ENCODE data around the gene PLEKHO2.
"Not testable (repeated sequence)": the region's sequence is repeated elsewhere in the genome, so short reads cannot be mapped to it uniquely, and the experiment has no call there.

PLEKHO2 gene, protein sequence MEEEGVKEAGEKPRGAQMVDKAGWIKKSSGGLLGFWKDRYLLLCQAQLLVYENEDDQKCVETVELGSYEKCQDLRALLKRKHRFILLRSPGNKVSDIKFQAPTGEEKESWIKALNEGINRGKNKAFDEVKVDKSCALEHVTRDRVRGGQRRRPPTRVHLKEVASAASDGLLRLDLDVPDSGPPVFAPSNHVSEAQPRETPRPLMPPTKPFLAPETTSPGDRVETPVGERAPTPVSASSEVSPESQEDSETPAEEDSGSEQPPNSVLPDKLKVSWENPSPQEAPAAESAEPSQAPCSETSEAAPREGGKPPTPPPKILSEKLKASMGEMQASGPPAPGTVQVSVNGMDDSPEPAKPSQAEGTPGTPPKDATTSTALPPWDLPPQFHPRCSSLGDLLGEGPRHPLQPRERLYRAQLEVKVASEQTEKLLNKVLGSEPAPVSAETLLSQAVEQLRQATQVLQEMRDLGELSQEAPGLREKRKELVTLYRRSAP

DNA sequence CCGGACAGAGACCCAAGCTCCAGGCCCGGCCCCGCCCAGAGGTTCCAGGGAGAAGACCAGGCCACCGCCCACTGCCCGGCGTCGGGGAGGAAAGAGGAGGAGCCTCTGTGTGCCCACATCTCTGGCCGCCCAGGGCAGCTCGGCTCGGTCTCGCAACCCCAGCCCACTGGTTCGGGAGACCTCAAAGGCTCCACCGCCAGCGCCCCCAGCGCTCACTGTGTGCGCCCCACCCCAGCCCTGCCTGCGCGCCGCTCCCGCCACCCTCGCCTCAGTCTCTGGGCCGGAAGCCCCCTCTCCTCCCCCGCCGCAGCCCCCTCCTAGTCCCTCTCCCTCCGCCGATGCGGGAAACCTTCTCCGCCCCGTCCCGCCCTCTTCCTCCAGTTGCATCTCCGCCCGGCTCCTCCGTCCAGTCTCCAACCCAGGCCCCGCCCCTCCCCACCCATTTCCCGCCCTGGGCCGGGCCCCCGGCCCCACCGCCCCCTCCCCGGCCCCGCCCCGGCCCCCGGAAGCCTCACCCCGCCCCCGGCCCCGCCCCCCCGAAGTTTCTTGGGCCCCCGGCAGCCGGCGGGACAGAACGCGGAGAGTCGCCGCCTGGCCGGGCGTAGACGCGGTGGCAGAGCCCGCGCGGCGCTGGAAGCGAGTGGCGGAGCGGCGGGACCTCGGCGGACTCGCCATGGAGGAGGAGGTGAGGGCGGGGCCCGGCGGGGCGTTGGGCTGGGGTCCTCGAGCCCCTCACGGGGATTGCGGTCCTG, at the start of gene PLEKHO2:
PLEKHO2 (plus strand) TSS at position 572 of the 752 bp plus-strand sequence; CDS start at position 674, 102 bp downstream.
- DNase-seq, result peak; percentile 97
- H3K9me3 Mint-ChIP-seq, result no peaks in the 10 kb centered on the region
- TF ChIP-seq, protein P1, sequence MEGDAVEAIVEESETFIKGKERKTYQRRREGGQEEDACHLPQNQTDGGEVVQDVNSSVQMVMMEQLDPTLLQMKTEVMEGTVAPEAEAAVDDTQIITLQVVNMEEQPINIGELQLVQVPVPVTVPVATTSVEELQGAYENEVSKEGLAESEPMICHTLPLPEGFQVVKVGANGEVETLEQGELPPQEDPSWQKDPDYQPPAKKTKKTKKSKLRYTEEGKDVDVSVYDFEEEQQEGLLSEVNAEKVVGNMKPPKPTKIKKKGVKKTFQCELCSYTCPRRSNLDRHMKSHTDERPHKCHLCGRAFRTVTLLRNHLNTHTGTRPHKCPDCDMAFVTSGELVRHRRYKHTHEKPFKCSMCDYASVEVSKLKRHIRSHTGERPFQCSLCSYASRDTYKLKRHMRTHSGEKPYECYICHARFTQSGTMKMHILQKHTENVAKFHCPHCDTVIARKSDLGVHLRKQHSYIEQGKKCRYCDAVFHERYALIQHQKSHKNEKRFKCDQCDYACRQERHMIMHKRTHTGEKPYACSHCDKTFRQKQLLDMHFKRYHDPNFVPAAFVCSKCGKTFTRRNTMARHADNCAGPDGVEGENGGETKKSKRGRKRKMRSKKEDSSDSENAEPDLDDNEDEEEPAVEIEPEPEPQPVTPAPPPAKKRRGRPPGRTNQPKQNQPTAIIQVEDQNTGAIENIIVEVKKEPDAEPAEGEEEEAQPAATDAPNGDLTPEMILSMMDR (IDR thresholded peaks at IDR 0.05), result peak; percentile 14
- peaks cover 66% of the 10 kb centered on the region for H3K4me1 Mint-ChIP-seq
- peaks cover 11% of the 10 kb centered on the region for H3K27me3 Mint-ChIP-seq (ENCODE audit: low read depth, poor library complexity)
- no peaks in the 10 kb centered on the region for H3K36me3 Mint-ChIP-seq (ENCODE audit: low read depth)
- H3K4me3 Mint-ChIP-seq, result peak within 1 kb of the TSS; percentile 99
- H3K27ac Mint-ChIP-seq, result peak within 1 kb of the TSS; percentile 83

DNA sequence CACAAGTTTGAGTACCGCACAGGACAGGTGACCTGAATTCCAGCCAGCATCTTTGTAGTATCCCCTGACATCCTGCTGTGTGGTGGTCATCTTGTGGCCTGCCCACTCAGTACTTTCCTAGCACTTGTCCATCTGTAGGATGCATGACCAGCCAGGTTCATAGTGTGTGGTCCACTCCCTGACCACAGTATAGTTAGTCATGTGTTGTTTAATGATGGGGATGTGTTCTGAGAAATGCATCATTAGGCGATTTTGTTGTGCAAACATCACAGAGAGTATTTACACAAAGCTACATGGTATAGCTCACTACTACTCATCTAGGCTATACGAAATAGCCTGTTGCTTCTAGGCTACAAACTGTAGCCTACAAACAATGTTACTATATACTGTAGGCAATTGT, 49.4 kb upstream of the PLEKHO2 start:
- Mint-ChIP-seq H3K27ac (peak overlapping the region; percentile 72), H3K4me3 (no peak overlapping the region), H3K9me3 (no peaks in the 10 kb centered on the region), H3K27me3 (ENCODE audit: low read depth, poor library complexity) (no peaks in the 10 kb centered on the region), H3K36me3 (ENCODE audit: low read depth) (no peaks in the 10 kb centered on the region), H3K4me1 (no peaks in the 10 kb centered on the region)
- TF ChIP-seq, protein P1 (IDR thresholded peaks at IDR 0.05), result no peak
- DNase-seq, result no peak

DNA sequence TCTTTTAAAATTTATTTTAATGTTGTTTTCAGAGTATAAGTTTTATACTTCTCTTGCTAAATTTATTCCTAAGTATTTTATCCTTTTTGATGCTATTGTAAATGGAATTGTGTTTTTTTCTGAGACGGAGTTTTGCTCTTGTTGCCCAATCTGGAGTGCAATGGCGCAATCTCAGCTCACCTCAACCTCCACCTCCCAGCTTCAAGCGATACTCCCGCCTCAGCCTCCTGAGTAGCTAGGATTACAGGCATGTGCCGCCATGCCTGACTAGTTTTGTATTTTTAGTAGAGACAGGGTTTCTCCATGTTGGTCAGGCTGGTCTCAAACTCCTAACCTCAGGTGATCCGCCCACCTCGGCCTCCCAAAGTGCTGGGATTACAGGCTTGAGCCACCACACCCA, 46.4 kb upstream of the PLEKHO2 start:
- H3K4me3 Mint-ChIP-seq; H3K4me1 Mint-ChIP-seq; DNase-seq; H3K27me3 Mint-ChIP-seq (ENCODE audit: low read depth, poor library complexity); H3K36me3 Mint-ChIP-seq (ENCODE audit: low read depth); H3K27ac Mint-ChIP-seq; H3K9me3 Mint-ChIP-seq: not testable (repeated sequence)

DNA sequence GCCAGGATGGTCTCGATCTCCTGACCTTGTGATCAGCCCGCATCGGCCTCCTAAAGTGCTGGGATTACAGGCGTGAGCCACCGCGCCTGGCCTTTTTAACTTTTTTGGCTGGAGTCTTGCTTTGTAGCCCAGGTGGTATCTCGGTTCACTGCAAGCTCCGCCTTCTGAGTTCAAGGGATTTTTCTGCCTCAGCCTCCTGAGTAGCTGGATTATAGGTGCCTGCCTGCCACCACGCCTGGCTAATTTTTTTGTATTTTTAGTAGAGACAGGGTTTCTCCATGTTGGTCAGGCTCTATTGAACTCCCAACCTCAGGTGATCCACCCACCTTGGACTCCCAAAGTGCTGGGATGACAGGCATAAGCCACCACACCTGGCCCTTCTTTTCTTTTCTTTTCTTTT, 45.8 kb upstream of the PLEKHO2 start:
- H3K4me1 Mint-ChIP-seq; H3K36me3 Mint-ChIP-seq (ENCODE audit: low read depth); H3K9me3 Mint-ChIP-seq; H3K27me3 Mint-ChIP-seq (ENCODE audit: low read depth, poor library complexity); H3K27ac Mint-ChIP-seq; DNase-seq; H3K4me3 Mint-ChIP-seq: not testable (repeated sequence)

DNA sequence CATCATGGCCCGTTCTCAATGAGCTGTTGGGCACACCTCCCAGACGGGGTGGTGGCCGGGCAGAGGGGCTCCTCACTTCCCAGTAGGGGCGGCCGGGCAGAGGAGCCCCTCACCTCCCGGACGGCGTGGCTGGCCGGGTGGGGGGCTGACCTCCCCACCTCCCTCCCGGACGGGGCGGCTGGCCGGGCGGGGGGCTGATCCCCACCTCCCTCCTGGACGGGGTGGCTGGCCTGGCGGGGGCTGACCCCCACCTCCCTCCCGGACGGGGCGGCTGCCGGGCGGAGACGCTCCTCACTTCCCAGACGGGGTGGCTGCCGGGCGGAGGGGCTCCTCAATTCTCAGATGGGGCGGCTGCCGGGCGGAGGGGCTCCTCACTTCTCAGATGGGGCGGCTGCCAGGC, 42.8 kb upstream of the PLEKHO2 start:
- not testable (repeated sequence) for H3K4me1 Mint-ChIP-seq

DNA sequence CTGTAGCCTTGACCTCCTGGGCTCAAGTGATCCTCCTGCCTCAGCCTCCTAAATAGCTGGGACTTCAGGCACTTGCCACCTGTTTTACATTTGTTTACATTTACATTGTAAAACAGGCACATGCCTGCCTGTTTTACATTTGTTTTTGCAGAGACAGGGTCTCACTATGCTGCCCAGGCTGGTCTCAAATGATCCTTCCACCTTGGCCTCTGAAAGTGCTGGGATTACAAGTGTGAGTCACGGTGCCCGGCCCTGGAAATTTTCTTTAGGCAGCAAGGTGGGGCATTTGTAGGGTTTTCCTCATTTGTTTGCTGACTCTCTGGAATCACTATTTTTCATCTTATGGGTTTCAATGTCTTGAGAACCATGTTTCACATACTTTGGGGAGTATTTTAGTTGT, 41.2 kb upstream of the PLEKHO2 start:
- Mint-ChIP-seq H3K4me1 (peaks cover 5% of the 10 kb centered on the region), H3K4me3 (no peak overlapping the region), H3K27ac (peak overlapping the region; percentile 10), H3K27me3 (ENCODE audit: low read depth, poor library complexity) (peaks cover 3% of the 10 kb centered on the region), H3K36me3 (ENCODE audit: low read depth) (peaks cover 6% of the 10 kb centered on the region), H3K9me3 (peaks cover 7% of the 10 kb centered on the region)
- no peak for DNase-seq
- TF ChIP-seq, protein P1 (IDR thresholded peaks at IDR 0.05), result no peak

More for the DNA sequence above, 42.8 kb upstream of the PLEKHO2 start:
- not testable (repeated sequence) for H3K27me3 Mint-ChIP-seq (ENCODE audit: low read depth, poor library complexity); H3K36me3 Mint-ChIP-seq (ENCODE audit: low read depth); DNase-seq; H3K27ac Mint-ChIP-seq; H3K4me3 Mint-ChIP-seq; H3K9me3 Mint-ChIP-seq

DNA sequence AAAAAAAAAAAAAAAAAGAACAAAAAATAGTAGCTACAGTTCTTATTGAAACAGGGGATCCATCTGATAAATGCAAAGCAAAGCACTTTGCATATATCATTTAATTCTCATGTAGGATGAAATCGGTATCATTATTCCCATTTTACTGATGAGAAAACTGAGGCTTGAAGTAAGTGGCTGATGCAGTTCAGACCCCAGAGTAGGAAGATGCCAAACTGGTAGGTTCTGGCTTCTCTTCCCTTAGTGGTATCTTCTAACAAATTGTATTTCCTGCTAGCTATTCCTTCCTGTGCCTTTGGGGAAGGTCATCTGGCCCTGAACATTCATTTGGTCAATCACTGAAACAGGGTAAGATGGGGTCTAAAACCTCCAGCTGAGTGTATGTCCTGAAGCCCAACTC, 38.2 kb upstream of the PLEKHO2 start:
- TF ChIP-seq, protein P1 (IDR thresholded peaks at IDR 0.05), result no peak
- Mint-ChIP-seq H3K9me3 (peaks cover 7% of the 10 kb centered on the region), H3K27ac (no peak overlapping the region), H3K27me3 (ENCODE audit: low read depth, poor library complexity) (peaks cover 6% of the 10 kb centered on the region), H3K36me3 (ENCODE audit: low read depth) (peaks cover 6% of the 10 kb centered on the region), H3K4me1 (peaks cover 34% of the 10 kb centered on the region), H3K4me3 (no peak overlapping the region)
- DNase-seq, result no peak

Measured in nephron progenitor cell (in vitro differentiated cells).